ENCODE results near the gene RCSD1.

The RCSD1 gene

GRCh38 chr1:167665469-167665868, 35.4 kb downstream of the RCSD1 start:
- Histone ChIP-seq H3K4me3 (ENCODE audit: low read depth, low read length) (no peak overlapping the region), H3K9me3 (no peaks in the 10 kb centered on the region), H3K27me3 (no peaks in the 10 kb centered on the region), H3K36me3 (no peaks in the 10 kb centered on the region), H3K4me1 (no peaks in the 10 kb centered on the region; the same call in 1 of the 2 replicates)
- no peak for TF ChIP-seq CTCF (IDR thresholded peaks at IDR 0.05; ENCODE audit: low read depth, low read length)
- DNase-seq, result no peak

- H3K27me3 ChIP-seq, result no peaks in the 10 kb centered on the region
- DNase-seq, result no peak
- no peaks in the 10 kb centered on the region for H3K9me3 ChIP-seq
- TF ChIP-seq CTCF (IDR thresholded peaks at IDR 0.05; ENCODE audit: low read depth, low read length), result no peak
- H3K36me3 ChIP-seq, result no peaks in the 10 kb centered on the region
- H3K4me1 ChIP-seq, result no peaks in the 10 kb centered on the region; the same call in 1 of the 2 replicates
- no peak overlapping the region for H3K4me3 ChIP-seq (ENCODE audit: low read depth, low read length)
These were observed 36.4 kb downstream of the RCSD1 start for GRCh38 chr1:167666416-167666815.

- Histone ChIP-seq H3K4me3 (ENCODE audit: low read depth, low read length) (no peak overlapping the region), H3K27me3 (no peaks in the 10 kb centered on the region), H3K4me1 (no peaks in the 10 kb centered on the region), H3K9me3 (no peaks in the 10 kb centered on the region), H3K36me3 (no peaks in the 10 kb centered on the region)
- TF ChIP-seq CTCF (IDR thresholded peaks at IDR 0.05; ENCODE audit: low read depth, low read length), result no peak
- no peak for DNase-seq
These were observed 37.5 kb downstream of the RCSD1 start for GRCh38 chr1:167667536-167667935.

DNA sequence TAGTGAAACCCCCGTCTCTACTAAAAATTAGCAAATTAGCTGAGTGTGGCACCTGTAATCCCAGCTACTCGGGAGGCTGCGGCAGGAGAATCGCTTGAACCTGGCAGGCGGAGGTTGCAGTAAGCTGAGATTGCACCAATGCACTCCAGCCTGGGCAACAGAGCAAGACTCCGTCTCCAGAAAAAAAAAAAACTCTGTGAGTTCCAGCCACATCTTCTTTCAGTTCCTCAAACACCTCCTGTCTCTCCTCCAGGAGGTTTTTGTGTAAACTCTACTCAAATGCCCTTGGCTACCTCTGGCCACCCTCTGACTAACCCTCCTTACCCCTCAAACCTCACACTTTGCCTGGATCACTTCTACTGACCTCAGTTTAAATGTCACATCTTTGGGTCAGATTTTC, 38.1 kb downstream of the RCSD1 start:
- no peak for TF ChIP-seq CTCF (IDR thresholded peaks at IDR 0.05; ENCODE audit: low read depth, low read length)
- Histone ChIP-seq H3K4me1 (no peaks in the 10 kb centered on the region), H3K4me3 (ENCODE audit: low read depth, low read length) (no peak overlapping the region), H3K36me3 (no peaks in the 10 kb centered on the region), H3K27me3 (no peaks in the 10 kb centered on the region), H3K9me3 (no peaks in the 10 kb centered on the region)
- DNase-seq, result no peak

DNA sequence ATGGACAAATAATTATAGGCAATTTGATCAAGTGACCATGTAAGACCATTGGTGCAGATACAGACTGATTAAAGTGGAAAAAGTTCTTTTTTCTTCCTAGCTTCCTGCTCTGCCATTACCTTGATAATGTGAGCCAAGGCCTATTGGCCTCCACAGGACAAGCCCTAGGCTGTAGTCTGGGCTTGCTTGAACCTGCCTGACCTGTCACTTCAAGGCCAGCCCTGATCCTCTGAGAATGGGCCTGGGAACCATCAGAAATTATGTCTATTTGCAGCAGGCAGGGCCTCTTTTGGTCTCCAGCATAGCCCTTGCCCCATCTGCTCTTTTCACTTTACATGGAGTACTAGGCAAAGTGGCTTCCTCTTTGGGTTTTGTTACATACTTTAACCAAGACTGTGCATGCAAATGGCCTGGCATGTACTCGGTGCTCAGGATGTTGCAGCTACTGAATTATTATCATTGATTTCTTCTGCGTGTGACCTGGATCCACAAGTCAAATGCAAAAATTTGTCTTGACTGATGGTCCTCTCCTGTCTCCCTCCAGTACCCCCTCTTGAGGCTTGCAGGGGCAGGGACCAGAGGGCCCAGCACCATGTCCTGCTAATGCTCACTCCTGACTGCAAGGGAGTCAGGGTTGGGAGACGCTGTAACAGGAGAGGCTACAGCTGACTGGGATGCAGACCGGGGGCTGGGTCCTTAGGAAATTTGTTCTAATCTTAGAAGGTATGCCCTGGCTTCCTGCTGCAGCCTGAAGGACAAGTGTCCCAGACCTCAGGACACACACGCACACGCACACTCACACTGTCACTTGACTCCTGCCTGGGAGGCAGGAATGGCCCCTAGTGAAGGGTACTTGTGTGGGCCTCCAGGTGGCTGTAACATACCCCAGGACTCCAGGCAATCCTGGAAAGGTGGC, 39.4 kb downstream of the RCSD1 start:
- no peak overlapping the region for H3K4me3 ChIP-seq (ENCODE audit: low read depth, low read length)
- H3K4me1 ChIP-seq, result no peaks in the 10 kb centered on the region
- no peaks in the 10 kb centered on the region for H3K27me3 ChIP-seq
- no peaks in the 10 kb centered on the region for H3K36me3 ChIP-seq
- no peak for DNase-seq
- H3K9me3 ChIP-seq, result no peaks in the 10 kb centered on the region
- TF ChIP-seq CTCF (IDR thresholded peaks at IDR 0.05; ENCODE audit: low read depth, low read length), result no peak

DNA sequence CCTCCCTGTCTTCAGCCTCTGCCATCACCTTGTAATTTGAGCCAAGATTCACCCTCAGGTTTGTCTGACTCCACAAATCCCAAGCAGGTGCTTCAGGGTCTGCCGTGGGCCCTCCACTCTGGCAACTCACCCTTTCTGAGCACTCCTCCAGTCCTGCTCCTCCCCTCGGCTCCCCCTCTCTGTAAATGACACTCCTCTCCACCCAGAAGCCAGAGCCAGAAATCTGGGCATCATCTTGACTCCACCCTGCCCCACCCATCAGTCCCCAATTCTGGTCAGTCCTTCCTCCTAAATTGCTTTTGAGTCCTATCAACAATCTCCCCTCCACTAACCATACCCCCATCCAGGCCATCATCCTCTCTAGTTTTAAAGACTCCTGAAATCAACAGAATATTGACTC, 40.5 kb downstream of the RCSD1 start:
- 0 out of 2 replicates have a peak, but pooled peaks cover 2% of the 10 kb centered on the region for H3K4me1 ChIP-seq
- no peak for DNase-seq
- H3K36me3 ChIP-seq, result no peaks in the 10 kb centered on the region
- no peaks in the 10 kb centered on the region for H3K27me3 ChIP-seq
- no peaks in the 10 kb centered on the region for H3K9me3 ChIP-seq
- no peak overlapping the region for H3K4me3 ChIP-seq (ENCODE audit: low read depth, low read length)
- no peak for TF ChIP-seq CTCF (IDR thresholded peaks at IDR 0.05; ENCODE audit: low read depth, low read length)

Measured in BE2C (cell line).